ENCODE data around the gene HOXA10.

DNA sequence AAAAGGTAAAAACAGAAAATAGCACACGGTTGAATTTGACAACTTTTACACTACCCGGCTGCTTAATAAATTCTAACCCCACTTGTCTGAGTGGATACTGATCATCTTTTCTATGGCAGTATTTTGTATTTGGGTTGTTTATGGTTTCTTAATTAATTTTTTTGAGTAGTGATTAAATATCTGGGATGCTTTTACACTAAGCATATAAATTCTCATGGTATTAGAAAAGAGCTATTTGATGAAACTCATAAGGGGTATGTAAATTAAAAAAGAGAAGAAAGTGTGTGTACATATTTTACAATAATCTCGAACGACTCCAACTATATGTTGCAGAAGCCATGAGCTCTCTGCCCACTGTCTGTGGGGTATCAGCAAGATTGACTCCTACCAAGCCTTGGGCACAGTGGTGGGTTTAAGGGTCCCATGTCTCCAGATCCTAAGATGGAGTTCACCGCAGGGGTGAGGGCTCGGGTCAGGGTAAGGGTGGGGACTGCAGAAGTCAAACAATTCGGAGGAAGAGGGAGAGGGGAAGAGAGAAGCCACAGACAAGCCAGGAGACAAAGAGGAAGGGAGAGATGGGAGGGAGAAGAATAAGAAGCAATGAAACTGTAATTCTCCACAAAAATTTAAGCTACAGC lies 33.3 kb upstream of the HOXA10 start:
- TF ChIP-seq, protein P1, sequence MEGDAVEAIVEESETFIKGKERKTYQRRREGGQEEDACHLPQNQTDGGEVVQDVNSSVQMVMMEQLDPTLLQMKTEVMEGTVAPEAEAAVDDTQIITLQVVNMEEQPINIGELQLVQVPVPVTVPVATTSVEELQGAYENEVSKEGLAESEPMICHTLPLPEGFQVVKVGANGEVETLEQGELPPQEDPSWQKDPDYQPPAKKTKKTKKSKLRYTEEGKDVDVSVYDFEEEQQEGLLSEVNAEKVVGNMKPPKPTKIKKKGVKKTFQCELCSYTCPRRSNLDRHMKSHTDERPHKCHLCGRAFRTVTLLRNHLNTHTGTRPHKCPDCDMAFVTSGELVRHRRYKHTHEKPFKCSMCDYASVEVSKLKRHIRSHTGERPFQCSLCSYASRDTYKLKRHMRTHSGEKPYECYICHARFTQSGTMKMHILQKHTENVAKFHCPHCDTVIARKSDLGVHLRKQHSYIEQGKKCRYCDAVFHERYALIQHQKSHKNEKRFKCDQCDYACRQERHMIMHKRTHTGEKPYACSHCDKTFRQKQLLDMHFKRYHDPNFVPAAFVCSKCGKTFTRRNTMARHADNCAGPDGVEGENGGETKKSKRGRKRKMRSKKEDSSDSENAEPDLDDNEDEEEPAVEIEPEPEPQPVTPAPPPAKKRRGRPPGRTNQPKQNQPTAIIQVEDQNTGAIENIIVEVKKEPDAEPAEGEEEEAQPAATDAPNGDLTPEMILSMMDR (IDR thresholded peaks at IDR 0.05; ENCODE audit: low read depth, low read length) = no peak
- no peak for TF ChIP-seq POLR2A (IDR thresholded peaks at IDR 0.05; ENCODE audit: extremely low read depth, insufficient read length)
- no peak for TF ChIP-seq MAX (IDR thresholded peaks at IDR 0.05; ENCODE audit: low read depth, low read length)
- TF ChIP-seq MYC (IDR thresholded peaks at IDR 0.05; ENCODE audit: low read depth, low read length) = no peak
